OCI-LY1 (cell line): ENCODE results near the gene RAB3GAP2.

Experiments used
- CTCF ChIP-seq: fragments of 200-600 bp; sonication (generic), shearing (Covaris generic); IDR thresholded peaks from 2 replicates; pipeline ENCODE4 v1.5.1; 2017; ENCODE audit warnings: mild to moderate bottlenecking, antibody characterized with exemption, low read length, moderate library complexity, mixed read lengths
- EZH2 ChIP-seq: fragments of 200-600 bp; sonication (generic), shearing (Covaris generic); IDR thresholded peaks from 2 replicates; pipeline ENCODE4 v1.8.0; 2017; ENCODE audit warnings: borderline replicate concordance, mixed run types, mild to moderate bottlenecking, antibody characterized with exemption, low read length, moderate library complexity, mixed read lengths

DNA sequence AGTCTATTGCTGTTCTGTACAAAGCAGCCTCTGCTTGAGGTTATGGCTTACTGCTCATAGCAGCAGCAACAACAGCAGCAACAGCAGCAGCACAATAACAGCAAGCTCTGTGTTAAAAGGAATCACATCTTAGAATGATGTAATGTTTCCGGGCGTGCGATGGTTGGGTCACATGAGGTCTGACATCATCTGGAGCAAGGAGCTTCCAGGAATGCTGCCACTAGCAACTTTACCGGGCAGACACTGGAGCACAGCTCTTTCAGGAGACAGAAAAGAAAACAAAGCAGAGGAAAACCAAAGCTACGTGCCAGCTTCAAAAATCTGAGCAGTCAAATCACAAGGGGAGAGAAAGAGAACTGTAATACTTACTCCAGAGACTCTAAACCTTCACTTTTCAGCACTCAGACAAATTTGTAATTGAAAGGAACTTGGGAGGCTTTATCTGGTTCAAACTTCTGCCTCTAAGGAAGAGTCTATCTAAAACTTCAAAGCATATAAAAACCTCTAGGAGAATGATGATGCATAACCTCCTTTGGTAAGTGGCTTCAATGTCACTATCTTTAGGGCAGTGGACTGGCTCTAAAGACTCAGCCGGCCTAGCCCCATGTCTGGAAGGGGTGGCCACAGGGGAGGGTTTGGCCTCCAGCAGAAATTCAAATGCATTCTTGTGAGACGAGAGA is 28.3 kb upstream of the RAB3GAP2 start:
- TF ChIP-seq CTCF = no peak
- no peak for TF ChIP-seq EZH2
